Keratinocyte (primary cell): Measurements from ENCODE around the gene BCAS3.

Experiments
- CTCF ChIP-seq, 3 experiments: IDR thresholded peaks in 1 of 3; conservative IDR thresholded peaks in 1 of 3; optimal IDR thresholded peaks in 1 of 3; 2 replicates in 2 of 3; 3 replicates in 1 of 3; pipeline versions ENCODE3 to v1.5.1; 2011; ENCODE audit warnings: low read length in 3 of 3, mild to moderate bottlenecking in 3 of 3, moderate library complexity in 2 of 3, control low read depth in 1 of 3, inconsistent platforms in 1 of 3; ENCODE audit not compliant: insufficient read depth in 2 of 3; ENCODE audit errors: extremely low read depth in 1 of 3
- EZH2 ChIP-seq: IDR thresholded peaks from one replicate; pipeline ENCODE4 v1.6.1; 2012; ENCODE audit warnings: inconsistent platforms, mild to moderate bottlenecking, low read length, moderate library complexity

- TF ChIP-seq CTCF (optimal IDR thresholded peaks at IDR 0.05 in 1 of 3, IDR thresholded peaks at IDR 0.05 in 1 of 3, conservative IDR thresholded peaks at IDR 0.05 in 1 of 3; ENCODE audit: extremely low read depth in 1 of 3, insufficient read depth in 2 of 3, low read length in 3 of 3) (no peak), EZH2 (no peak)
Observed at GRCh38 chr17:60712675-60713074, 35.0 kb downstream of the BCAS3 start.
